Stimulated activated CD4-positive, alpha-beta T cell treated with anti-CD3 and anti-CD28 coated beads, Interleukin-2, amount 100 ng/mL, for 4 hours (primary cell): ENCODE data around the gene ZNHIT2.

Experiments
- DNase-seq: peaks from one replicate; pipeline ENCODE4 v3.0.0-alpha.2; 2020; ENCODE audit warnings: low read depth

The ZNHIT2 gene

GRCh38 chr11:65134240-65134951, 16.9 kb upstream of the ZNHIT2 start, which contains the start of gene SYVN1:
Gene SYVN1, minus strand, starts transcription at chr11:65134519. Its CDS starts 918 bp downstream, at chr11:65133601.
- peak; percentile 88 for DNase-seq

- no peak for DNase-seq
These were observed 16.2 kb upstream of the ZNHIT2 start for GRCh38 chr11:65133724-65134123.

- DNase-seq, result peak; percentile 39
These were observed 15.6 kb upstream of the ZNHIT2 start for GRCh38 chr11:65132988-65133700.

- no peak for DNase-seq
These were observed 14.9 kb upstream of the ZNHIT2 start for GRCh38 chr11:65132238-65132987.

GRCh38 chr11:65131895-65132237, 14.4 kb upstream of the ZNHIT2 start:
- DNase-seq, result no peak

GRCh38 chr11:65131417-65131776, 13.9 kb upstream of the ZNHIT2 start:
- no peak for DNase-seq

GRCh38 chr11:65130631-65131416, 13.3 kb upstream of the ZNHIT2 start:
- no peak for DNase-seq

GRCh38 chr11:65129649-65130441, 12.3 kb upstream of the ZNHIT2 start:
- no peak for DNase-seq

- no peak for DNase-seq
These were observed 11.0 kb upstream of the ZNHIT2 start for GRCh38 chr11:65128182-65129145.

GRCh38 chr11:65127473-65128181, 10.1 kb upstream of the ZNHIT2 start:
- DNase-seq, result no peak

GRCh38 chr11:65126624-65127274, 9.2 kb upstream of the ZNHIT2 start:
- DNase-seq, result no peak

GRCh38 chr11:65125197-65126056, 7.9 kb upstream of the ZNHIT2 start:
- no peak for DNase-seq

GRCh38 chr11:65124480-65125196, 7.1 kb upstream of the ZNHIT2 start:
- DNase-seq, result no peak

- DNase-seq, result peak; percentile 99
These were observed 4.6 kb upstream of the ZNHIT2 start, which contains the start of the genes FAU and MRPL49 for GRCh38 chr11:65121865-65122696. Gene FAU, minus strand, starts transcription at chr11:65122134. Its CDS starts 321 bp downstream, at chr11:65121813. Gene MRPL49, plus strand, starts transcription at chr11:65122321. Its CDS starts 26 bp downstream, at chr11:65122347.

- DNase-seq, result no peak
These were observed 4.0 kb upstream of the ZNHIT2 start for GRCh38 chr11:65121447-65121864.

GRCh38 chr11:65120831-65121230, 3.3 kb upstream of the ZNHIT2 start:
- DNase-seq, result no peak
